Mucosa of stomach (tissue), 1 donor: ENCODE data around the gene CACNA2D2.

Experiments
- H3K27me3 ChIP-seq: one replicate; pipeline ENCODE4 v1.7.0; 2013; ENCODE audit warnings: mild to moderate bottlenecking, low read length; ENCODE audit not compliant: control insufficient read depth, insufficient read depth
- H3K36me3 ChIP-seq: one replicate; pipeline ENCODE4 v1.7.0; 2013; ENCODE audit warnings: low read length; ENCODE audit not compliant: control insufficient read depth, insufficient read depth
- H3K4me1 ChIP-seq: one replicate; pipeline ENCODE4 v1.7.0; 2013; ENCODE audit warnings: mild to moderate bottlenecking, low read length; ENCODE audit not compliant: control insufficient read depth, insufficient read depth
- H3K4me3 ChIP-seq: one replicate; pipeline ENCODE4 v1.7.0; 2013; ENCODE audit warnings: low read length
- H3K9ac ChIP-seq: one replicate; pipeline ENCODE4 v1.7.0; 2013; ENCODE audit warnings: mild to moderate bottlenecking, low read length, moderate library complexity
- H3K9me3 ChIP-seq: one replicate; pipeline ENCODE4 v1.7.0; 2013; ENCODE audit warnings: mild to moderate bottlenecking, low read length, moderate library complexity; ENCODE audit not compliant: control insufficient read depth
- donor health status: Pancreatic carcinoma.

Gene CACNA2D2

GRCh38 chr3:50374363-50375257, 128.8 kb downstream of the CACNA2D2 start:
- no peaks in the 10 kb centered on the region for H3K36me3 ChIP-seq
- no peak overlapping the region for H3K4me3 ChIP-seq
- H3K4me1 ChIP-seq: peaks cover 5% of the 10 kb centered on the region
- no peak overlapping the region for H3K9ac ChIP-seq
- peaks cover 4% of the 10 kb centered on the region for H3K27me3 ChIP-seq
- no peaks in the 10 kb centered on the region for H3K9me3 ChIP-seq

GRCh38 chr3:50373146-50374051, 130.0 kb downstream of the CACNA2D2 start:
- no peak overlapping the region for H3K4me3 ChIP-seq
- H3K9ac ChIP-seq: no peak overlapping the region
- no peaks in the 10 kb centered on the region for H3K9me3 ChIP-seq

DNA sequence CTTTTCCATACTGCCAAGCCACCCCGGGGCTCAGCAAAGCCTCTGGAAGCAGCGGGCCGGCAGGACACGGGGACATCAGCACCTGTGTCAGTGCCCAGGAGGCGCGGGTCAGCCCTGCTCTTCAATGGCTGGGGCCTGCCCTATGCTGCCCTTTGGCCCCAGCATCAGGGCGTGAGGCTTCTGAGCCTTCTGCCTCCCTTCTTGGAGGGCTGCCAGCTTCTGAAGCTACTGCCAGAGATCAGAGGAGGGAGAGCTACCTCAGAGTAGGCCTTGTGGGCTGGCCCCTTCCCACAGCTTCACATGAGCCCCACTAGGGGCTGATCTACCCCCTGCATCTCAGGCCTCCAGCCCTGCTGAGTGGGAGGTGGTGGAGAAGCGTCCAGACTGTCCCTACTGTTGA, 131.1 kb downstream of the CACNA2D2 start:
- peaks cover 4% of the 10 kb centered on the region for H3K27me3 ChIP-seq
- H3K4me1 ChIP-seq: peaks cover 5% of the 10 kb centered on the region
- no peaks in the 10 kb centered on the region for H3K36me3 ChIP-seq
- no peaks in the 10 kb centered on the region for H3K9me3 ChIP-seq
- no peak overlapping the region for H3K4me3 ChIP-seq
- no peak overlapping the region for H3K9ac ChIP-seq

More at GRCh38 chr3:50373146-50374051, 130.0 kb downstream of the CACNA2D2 start:
- H3K36me3 ChIP-seq: no peaks in the 10 kb centered on the region
- H3K4me1 ChIP-seq: peaks cover 5% of the 10 kb centered on the region
- H3K27me3 ChIP-seq: peaks cover 4% of the 10 kb centered on the region

DNA sequence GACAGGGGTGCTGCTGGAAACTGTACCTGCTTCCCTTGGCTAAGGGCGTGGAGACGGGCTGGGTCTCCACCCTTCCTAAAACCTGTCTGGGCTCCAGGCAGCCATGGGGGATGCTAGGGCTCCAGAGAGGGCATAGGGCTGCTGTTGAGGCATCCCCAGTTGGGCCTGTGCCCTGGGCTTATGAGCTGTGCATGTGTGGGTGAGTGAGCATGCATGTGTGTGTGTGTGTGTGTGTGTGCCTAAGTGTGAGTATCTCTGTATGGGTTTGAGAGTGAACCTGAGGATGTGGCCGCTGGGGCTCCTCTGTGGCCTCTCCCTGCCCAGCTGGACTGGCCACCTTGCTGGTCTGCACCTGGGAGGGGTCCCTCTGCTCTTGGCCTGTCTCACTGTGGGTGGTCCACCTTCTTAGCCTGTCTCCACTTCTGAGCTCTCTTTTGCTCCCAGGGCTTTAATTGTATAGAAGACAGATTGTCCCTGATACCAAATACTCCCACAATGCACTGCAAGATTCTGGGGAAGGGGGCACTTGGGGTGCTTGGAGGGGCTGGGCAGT, 132.2 kb downstream of the CACNA2D2 start:
- H3K4me1 ChIP-seq: peaks cover 7% of the 10 kb centered on the region
- H3K27me3 ChIP-seq: peaks cover 4% of the 10 kb centered on the region
- no peaks in the 10 kb centered on the region for H3K36me3 ChIP-seq
- H3K4me3 ChIP-seq: no peak overlapping the region
- no peaks in the 10 kb centered on the region for H3K9me3 ChIP-seq
- no peak overlapping the region for H3K9ac ChIP-seq

- H3K27me3 ChIP-seq: peaks cover 4% of the 10 kb centered on the region
- H3K9me3 ChIP-seq: no peaks in the 10 kb centered on the region
- no peak overlapping the region for H3K4me3 ChIP-seq
- H3K4me1 ChIP-seq: peaks cover 14% of the 10 kb centered on the region
- no peaks in the 10 kb centered on the region for H3K36me3 ChIP-seq
- H3K9ac ChIP-seq: no peak overlapping the region
These were observed 132.8 kb downstream of the CACNA2D2 start for GRCh38 chr3:50370594-50370993.

DNA sequence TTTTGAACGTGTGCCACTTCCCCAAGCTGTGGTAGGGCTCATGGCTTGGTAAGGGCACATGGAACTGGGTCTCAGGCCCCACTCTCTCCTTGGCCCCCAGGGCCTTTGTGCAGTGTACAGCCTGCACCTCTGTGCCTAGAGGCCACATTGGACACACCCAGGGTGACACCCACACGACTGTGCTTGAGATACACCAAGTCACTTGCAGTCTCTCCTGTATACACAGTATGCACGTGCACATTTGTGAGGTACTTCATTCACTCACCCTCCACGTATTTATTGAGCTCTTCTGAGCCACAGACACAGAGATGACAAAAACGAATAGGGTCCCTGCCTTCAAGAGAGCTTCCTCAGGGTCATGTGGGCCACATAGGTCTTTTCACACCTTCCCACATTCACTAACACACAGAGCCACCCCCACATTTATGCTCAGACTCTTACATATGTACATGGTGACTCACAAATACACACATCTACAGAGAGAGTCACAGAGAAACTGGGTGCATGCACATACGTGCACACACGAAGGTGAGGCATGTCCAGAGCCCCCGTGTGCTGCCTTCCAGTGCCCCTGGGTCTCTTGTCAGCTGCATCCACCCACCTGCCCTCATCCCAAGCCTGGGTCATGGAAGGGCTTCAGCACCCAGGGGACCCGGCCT, 134.3 kb downstream of the CACNA2D2 start:
- peaks cover 22% of the 10 kb centered on the region for H3K4me1 ChIP-seq
- no peaks in the 10 kb centered on the region for H3K9me3 ChIP-seq
- H3K27me3 ChIP-seq: peaks cover 4% of the 10 kb centered on the region
- no peak overlapping the region for H3K4me3 ChIP-seq
- no peak overlapping the region for H3K9ac ChIP-seq
- no peaks in the 10 kb centered on the region for H3K36me3 ChIP-seq

DNA sequence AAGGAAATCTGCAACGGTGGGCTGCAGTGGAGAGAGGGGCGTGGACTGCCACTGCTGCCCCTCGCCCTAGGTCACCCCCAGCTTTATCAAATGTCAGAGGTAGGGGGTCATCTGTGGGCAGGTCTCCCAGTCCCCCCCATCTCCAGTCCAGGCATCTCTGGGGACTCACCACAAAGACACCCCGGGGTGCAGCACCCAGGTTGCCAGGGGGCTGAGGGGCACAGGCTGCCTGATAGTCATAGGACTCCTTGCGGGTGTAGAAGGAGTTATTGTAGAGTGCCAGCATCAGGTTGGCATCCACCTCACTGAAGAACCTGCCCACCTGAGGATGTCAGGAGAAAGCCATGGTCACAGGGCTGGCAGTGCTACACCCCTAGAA, 137.6 kb downstream of the CACNA2D2 start:
- Histone ChIP-seq H3K27me3 (no peaks in the 10 kb centered on the region), H3K4me1 (peaks cover 19% of the 10 kb centered on the region), H3K9ac (peak overlapping the region; percentile 86), H3K4me3 (peak overlapping the region; percentile 49), H3K9me3 (no peaks in the 10 kb centered on the region), H3K36me3 (no peaks in the 10 kb centered on the region)

DNA sequence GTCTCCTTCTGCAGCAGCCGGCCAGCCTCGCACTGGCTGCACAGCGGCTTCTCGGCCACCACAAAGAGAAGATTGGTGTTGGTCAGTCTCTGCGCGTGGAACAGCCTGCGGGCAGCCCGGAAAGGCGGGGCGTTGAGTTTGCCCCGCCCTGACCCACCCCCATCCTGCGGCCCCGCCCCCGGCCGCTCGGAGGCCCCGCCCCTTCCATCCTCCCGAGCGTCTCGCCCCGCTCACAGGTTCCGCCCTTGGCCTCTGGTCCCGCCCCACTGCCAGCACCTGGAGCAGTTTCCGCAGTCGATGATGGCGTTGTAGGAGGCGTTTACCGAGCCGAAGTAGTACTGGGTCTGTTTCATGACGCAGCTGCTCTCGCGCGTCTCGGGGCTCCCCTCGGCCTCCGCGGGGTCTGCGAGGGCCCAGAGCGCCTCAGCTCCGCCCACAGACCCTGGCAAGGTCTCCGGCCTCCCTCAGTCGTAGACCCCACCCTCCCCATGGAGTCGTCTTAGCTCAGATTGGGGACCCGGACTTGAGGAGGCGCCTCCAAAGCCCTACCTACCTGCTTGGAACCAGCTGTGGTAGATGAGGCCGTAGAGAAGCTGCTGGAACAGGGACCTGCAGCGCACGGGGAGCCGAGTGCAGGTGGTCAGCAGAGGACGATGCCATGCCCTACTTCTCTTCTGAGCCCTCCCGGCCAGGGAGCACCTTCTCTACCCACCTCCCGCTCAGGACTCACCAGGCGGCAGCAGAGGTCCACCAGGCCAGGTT, 138.2 kb downstream of the CACNA2D2 start:
- H3K36me3 ChIP-seq: no peaks in the 10 kb centered on the region
- H3K27me3 ChIP-seq: no peaks in the 10 kb centered on the region
- H3K4me3 ChIP-seq: peak overlapping the region; percentile 49
- H3K9ac ChIP-seq: peak overlapping the region; percentile 86
- no peaks in the 10 kb centered on the region for H3K9me3 ChIP-seq
- H3K4me1 ChIP-seq: peaks cover 19% of the 10 kb centered on the region

- H3K9me3 ChIP-seq: no peaks in the 10 kb centered on the region
- no peaks in the 10 kb centered on the region for H3K36me3 ChIP-seq
- no peaks in the 10 kb centered on the region for H3K27me3 ChIP-seq
- H3K4me1 ChIP-seq: peaks cover 19% of the 10 kb centered on the region
- H3K4me3 ChIP-seq: peak overlapping the region; percentile 19
- H3K9ac ChIP-seq: peak overlapping the region; percentile 43
These were observed 138.8 kb downstream of the CACNA2D2 start for GRCh38 chr3:50364573-50365079.

- H3K36me3 ChIP-seq: peaks cover 5% of the 10 kb centered on the region
- H3K9me3 ChIP-seq: no peaks in the 10 kb centered on the region
- H3K4me3 ChIP-seq: no peak overlapping the region
- H3K4me1 ChIP-seq: peaks cover 42% of the 10 kb centered on the region
- H3K9ac ChIP-seq: no peak overlapping the region
- no peaks in the 10 kb centered on the region for H3K27me3 ChIP-seq
These were observed 143.7 kb downstream of the CACNA2D2 start for GRCh38 chr3:50359760-50360110.
